Heart left ventricle (tissue), 16 donors: Measurements from ENCODE around the gene KLHL2. TPM values are rescaled to one million over a fixed set of nuclear protein-coding genes. Genes with fewer than 3 reads are reported as not detected.
"Not testable (repeated sequence)": the region's sequence is repeated elsewhere in the genome, so short reads cannot be mapped to it uniquely, and the experiment has no call there.

ENCODE experiments used
- ATAC-seq, 4 donors: fragments of 200-7000 bp; cut with Tn5 transposase; one replicate each; pipeline ENCODE4 v1.9.1; 2020 to 2022; ENCODE audit warnings: moderate library complexity in 4 of 4, mild to moderate bottlenecking in 3 of 4, moderate number of reproducible peaks in 1 of 4
- DNase-seq, 5 donors: peaks; one replicate each; pipeline ENCODE4 v3.0.0-alpha.2; 2020
- H3K27ac ChIP-seq, 12 donors: fragments of 200-600 bp; sonication (generic) in 4 of 12; one replicate each; pipeline versions ENCODE4 v1.5.0 to v1.8.0; 2016 to 2022; ENCODE audit warnings: mild to moderate bottlenecking in 2 of 12
- H3K27me3 ChIP-seq, 9 donors: fragments of 200-600 bp; sonication (generic) in 2 of 9; one replicate each; pipeline versions ENCODE4 v1.5.1 to v1.8.0; 2016 to 2022; ENCODE audit warnings: mild to moderate bottlenecking in 3 of 9
- H3K36me3 ChIP-seq, 9 donors: fragments of 200-600 bp; sonication (generic) in 2 of 9; one replicate each; pipeline versions ENCODE4 v1.5.0 to v1.8.0; 2018 to 2022; ENCODE audit warnings: mild to moderate bottlenecking in 2 of 9
- H3K4me1 ChIP-seq, 12 donors: fragments of 200-600 bp; sonication (generic) in 4 of 12; one replicate each; pipeline versions ENCODE4 v1.5.0 to v1.8.0; 2016 to 2022; ENCODE audit warnings: mild to moderate bottlenecking in 3 of 12
- H3K4me3 ChIP-seq, 12 donors: fragments of 200-600 bp; sonication (generic) in 4 of 12; one replicate each; pipeline versions ENCODE4 v1.5.0 to v1.8.0; 2017 to 2022; ENCODE audit warnings: mild to moderate bottlenecking in 9 of 12, moderate library complexity in 4 of 12
- H3K9me3 ChIP-seq, 12 donors: fragments of 200-600 bp; sonication (generic) in 4 of 12; one replicate each; pipeline versions ENCODE4 v1.5.0 to v1.8.0; 2016 to 2022; ENCODE audit warnings: mild to moderate bottlenecking in 1 of 12
- CTCF ChIP-seq, 12 donors: fragments of 200-600 bp; sonication (generic) in 4 of 12; IDR thresholded peaks; one replicate each; pipeline versions ENCODE4 v1.5.0 to v1.8.0; 2018 to 2022; ENCODE audit warnings: antibody characterized with exemption in 12 of 12, mild to moderate bottlenecking in 5 of 12
- POLR2A ChIP-seq, 2 donors: fragments of 450-650 bp; IDR thresholded peaks; one replicate each; pipeline ENCODE4 v1.6.1; 2017; ENCODE audit warnings: antibody characterized with exemption in 2 of 2, mild to moderate bottlenecking in 2 of 2, moderate library complexity in 2 of 2
- WGBS, 4 donors: extraction: QIAGEN DNeasy Blood & Tissue Kit in 2 of 4; methylation state at CpG; one replicate each; pipeline versions ENCODE4 v1.1.5 to v1.1.7; 2013 to 2018; 5-methylcytosine and 5-hydroxymethylcytosine counted together
- intact Hi-C, 10 donors: fragments of 100-400 bp; cut with DNase I; formaldehyde crosslinking; loops; one replicate each; pipeline versions ENCODE4 v1.11.1 to v1.14.2; 2022
- polyA plus RNA-seq, 2 donors: library from polyadenylated mRNA; stranded (reverse); fragments of 200-250 nt; gene quantifications; one replicate each; pipeline ENCODE4 v1.2.3, GENCODE V29; 2013
- total RNA-seq, 9 donors: library from RNA; depleted of rRNA in 2 of 9; stranded (reverse); fragments of >200 nt in 2 of 9; fragmentation: NEBNext Ultra II Directional in 3 of 9; extraction: Animal tissue kit (Norgen Biotek cat#: 25700) in 3 of 9; gene quantifications; one replicate each; pipeline versions ENCODE4 v1.1.0 to v1.2.4, GENCODE V29; 2016 to 2023
- donor health status: ischemic (EF 13 %, LVEDD 7.1; RV severe dilation, severe dysfunction).
- donor health status: healthy with polysubstance abuse.
- donor health status: DM: no; HTN: yes; CAD: no.
- donor health status: DM: no; HTN: no; CAD: no.
- donor health status: ischemic (EF 25% LVEDD 6.9; RV normal size, moderate dysfunction).
- donor health status: ischemic (EF 25% LVEDD 5.7; RV mildly dilated, moderate dysfunction).
- donor health status: healthy.
- donor health status: DM: yes; HTN: yes; CAD: no.
- donor health status: ischemic (EF 35%, LVEDD 5.7; RV mildly dilated, moderate dysfunction).
- donor health status: nonischemic (EF 11% LVEDD 7.7; RV severe dilation, severe dysfunction).
- donor health status: DM: yes; HTN: yes; CAD: no.
- donor health status: PGD.
- donor health status: ischemic (EF 29% LVEDD 5.4; RV normal size, mild dysfunction).
- donor health status: nonischemic (EF 23%, LVEDD 6.1; RV moderate dilation, normal function).

KLHL2 gene
- total and polyA plus RNA-seq, 11 donors = 4.0 to 18.6 (median 10.8) TPM

GRCh38 chr4:165167650-165168049 is 39.7 kb upstream of the KLHL2 start:
- ATAC-seq (no peak), DNase-seq (no peak)
- intact Hi-C loops = no loop called here
- 71 to 74% (median 72%) methylated on average over 6 of the region's 6 CpGs for WGBS, 4 donors
- no peaks in the 10 kb centered on the region for H3K36me3 ChIP-seq
- TF ChIP-seq POLR2A (IDR thresholded peaks at IDR 0.05) (no peak), CTCF (IDR thresholded peaks at IDR 0.05) (no peak)
- peaks cover 0 to 7% (median 0%) of the 10 kb centered on the region in 12 donors for H3K9me3 ChIP-seq
- no peaks in the 10 kb centered on the region for H3K4me1 ChIP-seq
- H3K4me3 ChIP-seq = no peak overlapping the region
- no peak overlapping the region for H3K27ac ChIP-seq
- peaks cover 0 to 5% (median 0%) of the 10 kb centered on the region in 9 donors for H3K27me3 ChIP-seq

GRCh38 chr4:165170819-165171218 is 36.5 kb upstream of the KLHL2 start:
- Histone ChIP-seq H3K27me3 (no peaks in the 10 kb centered on the region), H3K4me3 (no peak overlapping the region), H3K9me3 (peaks cover 0 to 16% (median 0%) of the 10 kb centered on the region in 12 donors), H3K4me1 (no peaks in the 10 kb centered on the region), H3K27ac (no peak overlapping the region), H3K36me3 (no peaks in the 10 kb centered on the region)
- WGBS, 4 donors = 34 to 44% (median 38%) methylated on average over 2 of the region's 2 CpGs
- DNase-seq (no peak), ATAC-seq (no peak)
- TF ChIP-seq CTCF (IDR thresholded peaks at IDR 0.05) (no peak), POLR2A (IDR thresholded peaks at IDR 0.05) (no peak)
- intact Hi-C loops = no loop called here

GRCh38 chr4:165175470-165175869 is 31.9 kb upstream of the KLHL2 start:
- H3K36me3 ChIP-seq, intact Hi-C loops, ATAC-seq, H3K4me1 ChIP-seq, H3K4me3 ChIP-seq, H3K9me3 ChIP-seq, DNase-seq, H3K27me3 ChIP-seq, H3K27ac ChIP-seq: not testable (repeated sequence)
- WGBS, 4 donors = 88 to 92% (median 92%) methylated on average over 3 of the region's 3 CpGs

- no peak for DNase-seq
- no peak overlapping the region for H3K27ac ChIP-seq
- 60 to 71% (median 67%) methylated on average over 7 of the region's 7 CpGs for WGBS, 4 donors
- H3K4me1 ChIP-seq = no peaks in the 10 kb centered on the region
- H3K4me3 ChIP-seq = no peak overlapping the region
- no peaks in the 10 kb centered on the region for H3K36me3 ChIP-seq
- no peaks in the 10 kb centered on the region for H3K27me3 ChIP-seq
- intact Hi-C loops = no loop called here
- no peak for TF ChIP-seq POLR2A (IDR thresholded peaks at IDR 0.05)
- TF ChIP-seq CTCF (IDR thresholded peaks at IDR 0.05) = no peak
- ATAC-seq = no peak
- peaks cover 0 to 9% (median 0%) of the 10 kb centered on the region in 12 donors for H3K9me3 ChIP-seq
Measured at GRCh38 chr4:165175879-165176278, 31.5 kb upstream of the KLHL2 start.
